OCI-LY7 (cell line): Measurements from ENCODE around the gene ZNRF1. TPM values are rescaled to one million over a fixed set of nuclear protein-coding genes. Genes with fewer than 3 reads are reported as not detected.

ENCODE experiments used
- BruUV-seq: library from RNA; stranded (reverse); fragments of 400-500 nt; replicated peaks from 2 replicates; lab custom pipeline; 2021; lab: Mats Ljungman, UMichigan
- CTCF ChIA-PET: fragments of 300-600 bp; sonication (Branson Sonifier 250); formaldehyde crosslinking; loops from one replicate; lab custom pipeline; 2022; ENCODE audit warnings: antibody characterized with exemption; ENCODE audit not compliant: unreplicated experiment; lab: Charles Lee
- POLR2A ChIA-PET: fragments of 300-600 bp; sonication (Branson Sonifier 250); formaldehyde crosslinking; loops from one replicate; lab custom pipeline; 2022; ENCODE audit warnings: antibody characterized with exemption; lab: Charles Lee
- DNase-seq: peaks from one replicate; pipeline ENCODE4 v3.0.0-alpha.2; 2015; ENCODE audit warnings: low spot score
- H2AFZ ChIP-seq: fragments of 200-600 bp; sonication (generic), shearing (Covaris generic); 2 replicates; pipeline ENCODE4 v1.6.1; 2014; ENCODE audit warnings: mild to moderate bottlenecking, antibody characterized with exemption, low read length, moderate library complexity
- H3K27ac ChIP-seq: fragments of 200-600 bp; sonication (generic); 2 replicates; pipeline ENCODE4 v1.5.1; 2014; ENCODE audit warnings: mixed run types, low read depth, mild to moderate bottlenecking, moderate library complexity, low read length, inconsistent platforms; ENCODE audit not compliant: poor library complexity, severe bottlenecking
- H3K36me3 ChIP-seq: fragments of 200-600 bp; sonication (generic); 2 replicates; pipeline ENCODE4 v1.6.1; 2014; ENCODE audit warnings: mild to moderate bottlenecking, antibody characterized with exemption, low read length, moderate library complexity, mixed read lengths; ENCODE audit not compliant: insufficient read depth
- H3K4me1 ChIP-seq: fragments of 200-600 bp; sonication (generic); 2 replicates; pipeline ENCODE4 v1.5.1; 2014; ENCODE audit warnings: mild to moderate bottlenecking, low read length; ENCODE audit not compliant: insufficient read depth, poor library complexity, severe bottlenecking
- H3K4me2 ChIP-seq: fragments of 200-600 bp; sonication (generic); 2 replicates; pipeline ENCODE4 v1.6.1; 2014; ENCODE audit warnings: mild to moderate bottlenecking, low read length
- H3K4me3 ChIP-seq: fragments of 200-600 bp; sonication (generic); 2 replicates; pipeline ENCODE4 v1.5.1; 2014; ENCODE audit warnings: mild to moderate bottlenecking, low read depth, low read length; ENCODE audit not compliant: poor library complexity, severe bottlenecking
- H3K79me2 ChIP-seq: fragments of 200-600 bp; sonication (generic); 2 replicates; pipeline ENCODE4 v1.6.1; 2016; ENCODE audit warnings: low read depth, mild to moderate bottlenecking, low read length, moderate library complexity, mixed read lengths; ENCODE audit not compliant: insufficient read depth
- H3K9me2 ChIP-seq: fragments of 200-600 bp; sonication (generic); 2 replicates; pipeline ENCODE4 v1.6.1; 2016; ENCODE audit warnings: mild to moderate bottlenecking, low read length, mixed read lengths; ENCODE audit not compliant: insufficient read depth
- H3K9me3 ChIP-seq: fragments of 200-600 bp; sonication (generic); 2 replicates; pipeline ENCODE4 v1.6.1; 2014; ENCODE audit warnings: mild to moderate bottlenecking, mixed run types, low read length, mixed read lengths
- H4K20me1 ChIP-seq: fragments of 200-600 bp; sonication (generic); 2 replicates; pipeline ENCODE4 v1.6.1; 2014; ENCODE audit warnings: mild to moderate bottlenecking, antibody characterized with exemption, low read length, moderate library complexity, mixed read lengths; ENCODE audit not compliant: insufficient read depth
- CTCF ChIP-seq: fragments of 200-600 bp; sonication (generic); conservative IDR thresholded peaks from 2 replicates; pipeline ENCODE4 v1.5.1; 2014; ENCODE audit warnings: mild to moderate bottlenecking, antibody characterized with exemption, low read length, moderate library complexity, mixed read lengths
- EZH2phosphoT487 ChIP-seq: fragments of 200-600 bp; sonication (generic); IDR thresholded peaks from 2 replicates; pipeline ENCODE4 v1.6.1; 2018; ENCODE audit warnings: low read depth, borderline replicate concordance, mild to moderate bottlenecking, mixed run types, antibody characterized with exemption, low read length, moderate library complexity, mixed read lengths
- intact Hi-C: fragments of 100-400 bp; cut with micrococcal nuclease; formaldehyde crosslinking; loops from one replicate; pipeline ENCODE4 v1.10.0; 2022; ENCODE audit not compliant: unreplicated experiment
- total RNA-seq, 2 experiments: library from RNA; depleted of rRNA in 1 of 2; stranded (reverse); fragments of >200 nt in 1 of 2; shearing (Covaris generic) in 1 of 2; gene quantifications; 2 replicates each; pipeline ENCODE4 v1.2.3, GENCODE V29; 2014 to 2022

ZNRF1 gene
- total RNA-seq, 2 experiments from 2014 or later: 11.8 to 23.7 TPM

DNA sequence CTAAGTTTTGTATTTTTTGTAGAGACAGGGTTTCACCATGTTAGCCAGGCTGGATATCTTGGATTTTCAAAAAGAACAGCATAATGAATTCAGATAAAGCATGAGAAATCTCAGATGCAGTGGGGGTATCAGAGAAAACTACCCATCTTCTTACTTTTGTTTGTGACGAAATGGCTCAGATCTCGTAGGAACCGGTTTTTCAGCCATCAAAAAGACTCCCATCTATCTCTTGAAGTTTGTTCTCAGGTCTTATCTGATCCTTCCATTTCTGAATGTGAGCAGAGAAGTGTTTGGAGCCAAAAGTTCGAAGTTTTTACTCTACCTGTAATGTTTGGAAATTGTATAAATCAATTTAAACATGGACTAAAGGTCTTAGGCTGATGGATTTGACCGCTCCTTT is 60.6 kb downstream of the ZNRF1 start:
- CTCF ChIA-PET: no interaction called here
- Histone ChIP-seq H3K4me1 (no peaks in the 10 kb centered on the region), H3K79me2 (no peaks in the 10 kb centered on the region), H4K20me1 (no peaks in the 10 kb centered on the region), H3K9me2 (no peaks in the 10 kb centered on the region), H2AFZ (no peak overlapping the region), H3K27ac (no peak overlapping the region), H3K9me3 (no peaks in the 10 kb centered on the region), H3K4me2 (no peak overlapping the region), H3K36me3 (no peaks in the 10 kb centered on the region), H3K4me3 (no peak overlapping the region)
- intact Hi-C loops: no loop called here
- TF ChIP-seq EZH2phosphoT487 (no peak), CTCF (no peak)
- POLR2A ChIA-PET: no interaction called here
- no TSS peak for BruUV-seq
- DNase-seq: no peak

- intact Hi-C loops: no loop called here
- no peak for DNase-seq
- Histone ChIP-seq H3K79me2 (no peaks in the 10 kb centered on the region), H3K9me3 (no peaks in the 10 kb centered on the region), H3K4me3 (no peak overlapping the region), H3K4me2 (no peak overlapping the region), H3K9me2 (no peaks in the 10 kb centered on the region), H2AFZ (no peak overlapping the region), H4K20me1 (no peaks in the 10 kb centered on the region), H3K27ac (no peak overlapping the region), H3K4me1 (no peaks in the 10 kb centered on the region), H3K36me3 (no peaks in the 10 kb centered on the region)
- no peak for TF ChIP-seq EZH2phosphoT487
- no peak for TF ChIP-seq CTCF
- ChIA-PET CTCF (no interaction called here), POLR2A (interaction anchor here (0.5 to 0.7 kb wide), 3 partner anchors 24 to 622 kb away, joined by 3 to 6 read pairs (median 6); no protein-coding TSS in a partner anchor)
- no TSS peak for BruUV-seq
These were observed 61.9 kb downstream of the ZNRF1 start for GRCh38 chr16:75060723-75061122.

DNA sequence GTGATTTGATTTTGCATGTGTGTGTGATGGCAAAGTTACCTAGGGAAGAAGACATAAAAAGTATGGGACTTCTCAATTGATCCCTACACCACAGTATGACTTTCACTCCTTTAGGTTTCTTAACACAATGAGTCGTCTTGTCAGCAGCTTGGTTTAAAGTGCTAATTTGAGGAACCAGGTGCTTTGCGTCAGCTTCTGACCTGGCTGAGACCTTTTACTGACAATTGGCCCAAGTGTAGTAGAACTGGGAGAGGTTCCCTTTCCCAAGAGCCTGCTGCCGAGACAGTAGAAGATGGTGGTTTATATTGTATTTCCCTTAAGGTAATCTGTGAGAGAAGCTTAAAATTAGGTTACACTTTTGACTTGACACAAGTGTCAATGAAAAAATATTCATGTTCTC is 62.8 kb downstream of the ZNRF1 start:
- H2AFZ ChIP-seq: no peak overlapping the region
- H3K4me2 ChIP-seq: no peak overlapping the region
- H3K4me3 ChIP-seq: no peak overlapping the region
- ChIA-PET POLR2A (interaction anchor here (0.6 to 1.2 kb wide), 3 partner anchors 11 to 59 kb away, joined by 3 to 5 read pairs (median 4); no protein-coding TSS in a partner anchor), CTCF (no interaction called here)
- H3K9me3 ChIP-seq: no peaks in the 10 kb centered on the region
- no peak for DNase-seq
- no peaks in the 10 kb centered on the region for H3K79me2 ChIP-seq
- H3K9me2 ChIP-seq: no peaks in the 10 kb centered on the region
- TF ChIP-seq EZH2phosphoT487 (no peak), CTCF (no peak)
- H3K4me1 ChIP-seq: no peaks in the 10 kb centered on the region
- no peaks in the 10 kb centered on the region for H4K20me1 ChIP-seq
- H3K27ac ChIP-seq: no peak overlapping the region
- BruUV-seq: no TSS peak
- intact Hi-C loops: no loop called here
- no peaks in the 10 kb centered on the region for H3K36me3 ChIP-seq
